Prostate gland (tissue), 2 donors: Measurements from ENCODE around the gene WWOX. TPM values are rescaled to one million over a fixed set of nuclear protein-coding genes. Genes with fewer than 3 reads are reported as not detected.

Source experiments
- DNase-seq: peaks from one replicate; pipeline ENCODE4 v3.0.0-alpha.2; 2019; ENCODE audit warnings: low spot score
- H3K27ac ChIP-seq, 2 donors: fragments of 200-600 bp; sonication (generic); 2 replicates each; pipeline ENCODE4 v1.5.1; 2017 to 2019
- H3K27me3 ChIP-seq: fragments of 200-600 bp; sonication (generic); replicated peaks from 2 replicates; pipeline ENCODE4 v1.5.1; 2019; ENCODE audit not compliant: insufficient read depth
- H3K36me3 ChIP-seq, 2 donors: fragments of 200-600 bp; sonication (generic); 1 replicate in 1 of 2; 2 replicates in 1 of 2; pipeline versions ENCODE4 v1.5.1 to v1.8.1; 2017 to 2019
- H3K4me1 ChIP-seq: fragments of 200-600 bp; sonication (generic); replicated peaks from 2 replicates; pipeline ENCODE4 v1.5.1; 2019
- H3K4me3 ChIP-seq, 2 donors: fragments of 200-600 bp; sonication (generic); 2 replicates each; pipeline ENCODE4 v1.5.1; 2017 to 2019
- H3K9me3 ChIP-seq: fragments of 200-600 bp; sonication (generic); 2 replicates; pipeline ENCODE4 v1.5.1; 2017
- POLR2A ChIP-seq: fragments of 450-650 bp; IDR thresholded peaks from one replicate; pipeline ENCODE4 v1.6.1; 2016; ENCODE audit warnings: antibody characterized with exemption, mild to moderate bottlenecking
- POLR2AphosphoS5 ChIP-seq: sonication (generic); formaldehyde crosslinking; IDR thresholded peaks from one replicate; pipeline ENCODE4 v1.6.1; 2017; ENCODE audit warnings: antibody characterized with exemption
- whole genome bisulfite sequencing: methylation state at CpG from one replicate; pipeline ENCODE4 v1.1.5; 2018; 5-methylcytosine and 5-hydroxymethylcytosine counted together
- intact Hi-C: fragments of 100-400 bp; cut with DNase I; formaldehyde crosslinking; loops from one replicate; pipeline ENCODE4 v1.14.2; 2022
- total RNA-seq, 2 donors: library from RNA; depleted of rRNA; stranded (reverse); fragments of >200 nt; gene quantifications; one replicate each; pipeline ENCODE4 v1.1.0, GENCODE V29; 2016
- TF ChIP-seq, protein P1 (sequence below), 4 experiments: fragments of 200-600 bp in 2 of 4; fragments of 450-650 bp in 2 of 4; sonication (generic) in 2 of 4; IDR thresholded peaks; 1 replicate in 3 of 4; 2 replicates in 1 of 4; pipeline ENCODE4 v1.5.1; 2016 to 2019; ENCODE audit warnings: antibody characterized with exemption in 4 of 4, mild to moderate bottlenecking in 2 of 4, moderate library complexity in 2 of 4

Gene WWOX
- total RNA-seq, 2 donors from 2014 or later: 93.2 to 99.4 TPM

DNA sequence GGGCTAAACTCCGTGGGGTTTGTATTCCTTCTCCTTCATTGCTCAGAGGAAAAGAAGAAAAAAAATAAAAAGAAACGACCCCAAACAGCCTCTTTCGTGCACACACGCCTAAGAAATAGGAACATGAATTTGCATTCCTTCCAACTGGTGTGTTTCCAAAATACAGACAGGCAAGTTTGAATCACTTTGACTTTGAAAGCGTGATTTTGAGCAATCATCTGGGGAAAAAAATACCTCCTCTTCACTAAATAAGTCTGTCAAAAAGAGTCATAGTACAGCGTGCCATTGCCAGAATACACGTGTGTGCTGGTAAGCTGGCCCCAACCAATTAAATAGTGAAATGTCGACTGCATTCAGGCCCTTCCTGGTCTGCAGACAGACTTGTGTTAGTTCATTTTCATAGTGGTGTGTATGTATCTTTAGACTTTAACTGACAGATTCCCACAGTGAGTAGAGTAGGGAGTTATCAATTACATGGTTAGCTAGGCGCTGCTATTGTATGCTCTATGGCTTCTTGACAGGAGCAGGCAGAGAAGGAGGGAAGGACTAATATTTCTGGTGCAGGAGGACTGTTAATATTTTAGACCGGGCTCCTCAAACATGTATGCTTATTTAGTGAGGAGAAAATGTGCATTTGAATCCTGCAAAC lies 882.8 kb downstream of the WWOX start:
- Histone ChIP-seq H3K4me3 (no peak overlapping the region), H3K9me3 (no peaks in the 10 kb centered on the region), H3K4me1 (no peaks in the 10 kb centered on the region), H3K27me3 (no peaks in the 10 kb centered on the region), H3K27ac (no peak overlapping the region), H3K36me3 (no peaks in the 10 kb centered on the region)
- 58% methylated on average over 10 of the region's 10 CpGs for WGBS
- no peak for DNase-seq
- intact Hi-C loops: no loop called here
- TF ChIP-seq POLR2AphosphoS5 (no peak), POLR2A (no peak)
- TF ChIP-seq, protein P1, sequence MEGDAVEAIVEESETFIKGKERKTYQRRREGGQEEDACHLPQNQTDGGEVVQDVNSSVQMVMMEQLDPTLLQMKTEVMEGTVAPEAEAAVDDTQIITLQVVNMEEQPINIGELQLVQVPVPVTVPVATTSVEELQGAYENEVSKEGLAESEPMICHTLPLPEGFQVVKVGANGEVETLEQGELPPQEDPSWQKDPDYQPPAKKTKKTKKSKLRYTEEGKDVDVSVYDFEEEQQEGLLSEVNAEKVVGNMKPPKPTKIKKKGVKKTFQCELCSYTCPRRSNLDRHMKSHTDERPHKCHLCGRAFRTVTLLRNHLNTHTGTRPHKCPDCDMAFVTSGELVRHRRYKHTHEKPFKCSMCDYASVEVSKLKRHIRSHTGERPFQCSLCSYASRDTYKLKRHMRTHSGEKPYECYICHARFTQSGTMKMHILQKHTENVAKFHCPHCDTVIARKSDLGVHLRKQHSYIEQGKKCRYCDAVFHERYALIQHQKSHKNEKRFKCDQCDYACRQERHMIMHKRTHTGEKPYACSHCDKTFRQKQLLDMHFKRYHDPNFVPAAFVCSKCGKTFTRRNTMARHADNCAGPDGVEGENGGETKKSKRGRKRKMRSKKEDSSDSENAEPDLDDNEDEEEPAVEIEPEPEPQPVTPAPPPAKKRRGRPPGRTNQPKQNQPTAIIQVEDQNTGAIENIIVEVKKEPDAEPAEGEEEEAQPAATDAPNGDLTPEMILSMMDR (IDR thresholded peaks at IDR 0.05): no peak

DNA sequence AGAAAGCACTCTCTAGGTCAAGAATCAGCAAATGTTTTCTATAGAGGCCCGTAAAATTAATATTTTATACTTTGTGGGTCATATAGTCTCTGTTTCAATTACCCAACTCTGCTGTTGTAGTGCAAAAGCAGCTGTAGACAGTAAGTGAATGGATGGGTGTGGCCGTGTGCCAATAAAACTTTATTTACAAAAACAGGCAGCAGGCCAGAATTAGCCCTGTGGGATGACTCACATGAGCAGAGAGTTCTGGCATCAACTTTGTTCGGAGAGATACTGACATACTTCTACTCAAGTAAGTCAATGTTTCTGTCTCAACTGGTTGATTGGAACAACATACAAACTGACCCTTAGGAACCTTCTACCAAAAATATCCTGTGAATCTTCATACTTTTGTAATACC lies 884.9 kb downstream of the WWOX start:
- Histone ChIP-seq H3K4me1 (no peaks in the 10 kb centered on the region), H3K36me3 (no peaks in the 10 kb centered on the region), H3K9me3 (no peaks in the 10 kb centered on the region), H3K27me3 (no peaks in the 10 kb centered on the region), H3K4me3 (no peak overlapping the region), H3K27ac (no peak overlapping the region)
- 85% methylated on average over 3 of the region's 3 CpGs for WGBS
- TF ChIP-seq POLR2A: no peak
- no peak for TF ChIP-seq POLR2AphosphoS5
- TF ChIP-seq, protein P1 (IDR thresholded peaks at IDR 0.05): no peak
- no peak for DNase-seq
- intact Hi-C loops: no loop called here

DNA sequence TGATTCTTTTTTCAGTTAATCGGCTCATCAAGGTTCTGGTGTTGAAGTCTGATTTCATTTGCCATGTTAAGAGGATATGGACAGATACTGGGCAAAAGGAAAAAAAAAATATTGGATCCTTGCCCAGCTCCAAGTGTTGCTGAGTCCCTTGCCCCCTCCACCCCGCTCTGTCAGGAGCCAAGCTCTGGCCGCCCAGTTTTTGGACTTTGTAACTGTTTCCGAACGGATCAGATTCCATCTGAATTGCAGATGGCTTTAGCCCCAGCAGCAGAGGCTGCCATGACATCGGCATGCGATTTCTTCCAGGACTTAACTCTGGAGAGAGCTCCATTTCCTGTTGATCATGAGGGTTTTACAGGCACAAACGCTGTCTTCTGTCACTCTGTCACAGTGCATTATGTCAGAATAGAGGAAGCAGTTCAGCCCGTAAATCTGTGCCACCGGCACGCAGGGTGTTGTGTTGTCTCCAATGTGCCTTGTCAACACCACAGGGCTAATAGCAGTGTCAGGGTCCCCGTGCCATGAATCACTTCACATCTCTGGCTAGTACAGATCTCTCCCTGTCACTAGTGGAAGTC lies 885.5 kb downstream of the WWOX start:
- TF ChIP-seq, protein P1 (IDR thresholded peaks at IDR 0.05): no peak
- TF ChIP-seq POLR2A (no peak), POLR2AphosphoS5 (no peak)
- Histone ChIP-seq H3K27ac (no peak overlapping the region), H3K4me1 (no peaks in the 10 kb centered on the region), H3K27me3 (no peaks in the 10 kb centered on the region), H3K9me3 (no peaks in the 10 kb centered on the region), H3K36me3 (no peaks in the 10 kb centered on the region), H3K4me3 (no peak overlapping the region)
- DNase-seq: no peak
- WGBS: 55% methylated on average over 12 of the region's 12 CpGs
- intact Hi-C loops: no loop called here

DNA sequence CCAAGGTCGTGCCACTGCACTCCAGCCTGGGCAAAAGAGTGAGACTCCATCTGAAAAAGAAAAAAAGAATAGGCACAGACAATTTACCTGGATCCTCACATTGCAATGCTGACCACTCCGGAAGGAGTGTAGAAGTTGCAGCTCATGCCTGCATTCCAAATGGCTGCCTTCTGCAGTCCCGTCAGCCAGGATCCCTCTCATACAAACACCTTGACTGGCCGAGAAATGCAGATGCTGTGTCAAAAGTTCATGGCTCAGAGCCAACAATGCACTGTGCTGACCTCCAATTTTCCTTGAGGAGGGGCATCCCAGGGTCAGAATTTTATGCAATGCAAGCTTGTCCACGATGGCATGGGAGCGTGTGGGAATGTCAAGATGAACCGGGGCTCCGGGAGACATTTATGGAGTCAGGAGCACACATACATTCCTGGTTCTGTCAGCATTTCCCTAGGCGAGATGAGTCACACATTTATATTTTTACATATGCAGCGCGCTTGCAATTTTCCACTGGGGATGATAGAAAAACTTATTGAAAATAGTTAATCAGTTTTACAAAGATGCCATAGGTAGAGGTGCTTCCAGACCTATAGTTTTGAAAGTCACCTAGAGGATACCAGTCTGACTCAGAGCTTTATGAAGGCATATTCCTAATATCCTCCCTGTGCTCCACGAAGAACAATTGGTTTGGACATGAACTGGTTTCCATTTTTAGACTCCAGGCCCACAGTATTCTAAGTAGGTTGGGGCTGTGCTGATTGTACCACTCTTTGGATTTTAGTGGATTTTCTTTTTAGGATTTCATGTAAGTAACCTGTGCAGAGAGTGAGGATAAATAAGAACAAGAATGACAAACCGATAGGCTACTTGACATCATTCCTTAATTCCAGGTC lies 886.5 kb downstream of the WWOX start:
- Histone ChIP-seq H3K4me1 (no peaks in the 10 kb centered on the region), H3K27me3 (no peaks in the 10 kb centered on the region), H3K36me3 (no peaks in the 10 kb centered on the region), H3K27ac (no peak overlapping the region), H3K4me3 (no peak overlapping the region), H3K9me3 (no peaks in the 10 kb centered on the region)
- intact Hi-C loops: no loop called here
- no peak for DNase-seq
- 81% methylated on average over 12 of the region's 13 CpGs for WGBS
- no peak for TF ChIP-seq POLR2AphosphoS5
- TF ChIP-seq POLR2A: no peak
- TF ChIP-seq, protein P1 (IDR thresholded peaks at IDR 0.05): no peak
